Ramos (cell line): ENCODE results near the gene TFAM.
"Not testable (repeated sequence)": the region's sequence is repeated elsewhere in the genome, so short reads cannot be mapped to it uniquely, and the experiment has no call there.

Source experiments
- in situ Hi-C: fragments of 300-500 bp; cut with MboI; formaldehyde crosslinking; loops from one replicate; pipeline ENCODE4 v1.14.3; 2022; ENCODE audit warnings: low sequenced_read_pairs; ENCODE audit not compliant: unreplicated experiment

Gene TFAM

GRCh38 chr10:58372607-58373441, 12.4 kb upstream of the TFAM start:
- in situ Hi-C loops: no loop called here

- in situ Hi-C loops: no loop called here
Measured at GRCh38 chr10:58373442-58373827, 11.8 kb upstream of the TFAM start.

DNA sequence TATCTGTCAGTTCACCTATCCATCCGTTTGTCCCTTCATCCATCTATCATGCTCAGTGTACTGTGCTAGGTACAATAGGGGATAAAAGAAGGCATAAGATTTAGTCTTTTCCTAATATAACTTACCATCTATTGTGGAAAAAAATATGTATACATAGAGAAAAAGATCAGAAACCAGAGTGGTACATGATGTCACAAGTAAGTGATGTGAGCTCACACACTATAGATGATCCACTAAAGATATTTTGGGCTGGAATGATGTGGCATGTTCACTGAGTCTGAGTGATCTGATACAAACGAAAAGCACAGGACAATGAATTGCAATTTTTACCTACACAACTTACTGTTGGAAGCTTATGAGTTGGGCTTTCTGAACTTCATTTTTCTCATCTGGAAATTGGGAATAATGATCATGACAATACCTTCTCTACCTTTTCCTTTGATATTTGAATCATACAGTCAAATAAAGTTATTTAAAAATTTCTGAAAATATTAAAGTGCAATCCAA, 2.7 kb upstream of the TFAM start:
- in situ Hi-C loops: no loop called here

DNA sequence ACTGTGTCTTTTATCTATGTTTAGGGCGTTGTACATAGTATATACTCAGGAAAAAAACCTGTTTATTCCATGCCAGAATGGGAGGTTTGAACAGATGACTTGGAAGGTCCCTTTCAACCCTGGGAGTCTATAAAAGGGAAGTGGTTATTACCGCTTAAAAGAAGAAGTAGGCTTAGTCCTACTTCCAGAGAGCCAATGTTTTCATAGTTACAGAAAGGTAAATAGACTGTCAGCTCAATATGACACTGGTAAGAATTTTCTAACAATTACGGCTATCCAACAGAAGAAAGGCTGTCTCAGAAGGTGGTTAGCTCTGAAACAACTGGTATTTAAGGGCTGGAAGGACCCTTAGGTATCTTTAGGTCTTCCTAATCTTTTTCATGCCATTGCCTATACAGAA, 1.1 kb upstream of the TFAM start:
- in situ Hi-C loops: no loop called here

GRCh38 chr10:58384544-58384998, 639 bp upstream of the TFAM start:
- in situ Hi-C loops: no loop called here

DNA sequence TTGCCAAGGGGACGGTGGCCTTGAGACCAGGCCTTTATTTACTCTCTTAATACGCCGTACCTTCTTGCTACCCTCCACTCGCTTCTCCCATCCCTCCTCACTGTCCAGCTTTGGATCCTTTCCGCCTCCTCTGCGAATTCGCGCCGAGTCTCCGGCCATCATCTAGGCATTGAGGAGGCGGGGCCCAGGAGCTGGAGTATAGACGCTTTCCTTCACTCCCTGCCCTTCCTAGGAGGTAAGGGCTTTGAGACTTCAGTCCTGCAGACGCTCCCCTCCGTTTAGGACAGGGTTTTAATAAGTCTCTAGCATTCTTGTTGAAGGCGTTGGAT, 538 bp downstream of the TFAM start:
- in situ Hi-C loops: no loop called here

DNA sequence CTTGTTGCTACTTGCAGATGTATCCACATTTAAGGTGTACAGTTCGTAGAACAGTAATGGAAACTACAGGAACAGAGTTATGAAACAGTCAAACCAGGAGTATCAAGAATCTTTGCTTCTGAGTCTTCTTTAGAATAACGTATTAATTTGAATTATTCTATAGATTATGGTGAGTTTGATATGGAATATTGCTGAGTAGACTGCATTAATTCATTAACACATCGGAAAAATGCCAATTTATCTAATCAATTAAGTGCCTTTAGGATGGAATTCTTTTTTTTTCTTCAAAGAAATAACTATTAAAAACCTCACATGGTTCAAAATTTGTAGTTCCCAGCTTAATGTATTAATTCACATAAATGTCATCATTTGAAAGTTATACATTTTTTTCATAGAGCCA, 3.8 kb downstream of the TFAM start:
- in situ Hi-C loops: no loop called here

- in situ Hi-C loops: no loop called here
Measured at GRCh38 chr10:58393317-58393716, 8.1 kb downstream of the TFAM start.

DNA sequence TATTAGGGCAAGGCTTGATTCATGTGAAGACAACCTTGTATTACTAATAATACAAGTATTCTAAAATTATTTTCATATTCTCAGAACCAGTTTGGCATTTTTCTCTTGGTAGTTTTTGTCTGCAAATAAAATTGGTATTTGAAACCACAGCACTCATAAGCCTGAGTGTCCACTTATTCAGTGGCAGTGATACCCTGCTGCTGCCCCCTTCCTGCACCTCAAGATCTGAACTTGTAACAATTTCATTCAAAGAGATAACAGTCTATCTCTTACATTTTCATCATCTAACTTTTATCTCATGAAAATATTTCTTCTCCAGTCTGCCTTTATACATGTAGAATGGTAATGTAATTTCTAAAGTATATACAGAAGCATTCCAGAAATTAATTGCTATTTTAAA, 9.3 kb downstream of the TFAM start:
- in situ Hi-C loops: no loop called here

DNA sequence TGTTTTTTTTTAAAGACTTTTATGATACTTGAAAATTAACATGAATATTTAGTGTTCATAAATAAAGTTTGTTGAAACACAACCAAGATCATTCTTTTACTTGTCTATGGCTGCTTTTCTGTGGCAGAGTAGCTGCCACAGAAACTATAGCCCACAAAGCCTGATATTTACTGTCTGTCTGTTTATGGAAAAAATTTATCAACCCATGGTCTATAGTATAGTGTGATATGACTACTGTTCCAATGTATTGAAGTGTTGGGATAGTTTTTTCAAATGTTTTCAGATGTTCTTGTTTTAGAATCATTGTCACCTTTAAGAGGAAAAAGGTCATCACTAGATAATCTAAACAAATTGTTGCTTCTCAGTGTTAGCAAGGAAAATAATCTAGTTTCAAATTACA, 10.8 kb downstream of the TFAM start:
- in situ Hi-C loops: no loop called here

DNA sequence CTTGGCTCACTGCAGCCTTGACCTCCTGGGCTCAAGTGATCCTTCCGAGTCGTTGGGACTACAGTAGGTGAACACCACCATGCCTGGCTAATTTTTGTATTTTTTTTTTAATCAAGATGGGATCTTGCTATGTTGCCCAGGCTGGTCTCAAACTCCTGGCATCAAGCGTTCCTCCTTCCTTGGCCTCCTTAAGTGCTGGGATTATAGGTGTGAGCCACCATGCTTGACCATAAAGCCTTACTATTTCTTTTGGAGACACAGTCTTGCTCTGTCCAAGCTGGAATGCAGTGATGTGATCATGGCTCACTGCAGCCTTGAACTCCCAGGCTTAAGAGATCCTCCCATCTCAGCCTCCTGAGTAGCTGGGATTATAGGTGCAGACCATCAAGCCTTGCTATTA, 12.6 kb downstream of the TFAM start:
- in situ Hi-C loops: no loop called here

GRCh38 chr10:58399410-58399809, 14.2 kb downstream of the TFAM start:
- in situ Hi-C loops: no loop called here

DNA sequence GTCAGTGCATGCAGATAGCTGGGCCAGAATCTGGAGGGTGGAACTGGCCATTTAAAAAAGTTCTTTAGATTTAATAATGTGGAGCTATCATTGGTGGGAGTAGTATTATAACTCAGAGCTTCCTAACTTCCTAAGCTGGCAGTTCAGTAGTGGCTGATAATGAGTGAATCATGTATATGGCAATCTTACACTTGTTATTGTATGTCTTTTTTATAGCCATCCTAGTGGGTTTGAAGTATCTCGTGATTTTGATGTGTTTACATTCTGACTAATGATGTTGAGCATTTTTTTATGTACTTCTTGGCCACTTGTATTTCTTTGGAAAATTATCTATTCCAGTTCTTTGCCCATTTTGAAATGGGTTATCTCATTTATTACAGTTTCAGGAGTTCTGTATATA, 15.4 kb downstream of the TFAM start:
- in situ Hi-C loops: no loop called here

DNA sequence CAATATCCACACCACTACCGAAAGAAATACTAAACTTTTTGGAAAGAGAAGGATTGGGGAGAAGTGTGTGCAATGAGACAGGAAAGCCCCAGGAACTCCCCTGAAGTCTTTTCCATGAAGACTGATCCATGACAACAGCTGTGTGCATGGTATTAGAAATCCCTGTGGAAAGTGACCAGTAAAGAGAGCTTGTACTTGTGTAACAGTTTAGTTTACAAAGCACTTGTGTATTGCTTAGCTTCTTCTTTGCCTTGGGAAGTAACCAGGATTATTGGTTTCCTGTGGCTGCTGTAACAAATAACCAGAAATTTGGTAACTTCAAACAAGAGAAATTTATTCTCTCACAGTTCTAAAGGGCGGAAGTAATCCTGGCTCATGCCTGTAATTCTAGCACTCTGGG, 18.8 kb downstream of the TFAM start:
- in situ Hi-C loops: no loop called here

- in situ Hi-C loops: no loop called here
Measured at GRCh38 chr10:58409956-58410610, 24.9 kb downstream of the TFAM start.

- in situ Hi-C loops: no loop called here
Measured at GRCh38 chr10:58412502-58412961, 27.3 kb downstream of the TFAM start.

- in situ Hi-C loops: no loop called here
Measured at GRCh38 chr10:58414270-58415041, 29.2 kb downstream of the TFAM start.

DNA sequence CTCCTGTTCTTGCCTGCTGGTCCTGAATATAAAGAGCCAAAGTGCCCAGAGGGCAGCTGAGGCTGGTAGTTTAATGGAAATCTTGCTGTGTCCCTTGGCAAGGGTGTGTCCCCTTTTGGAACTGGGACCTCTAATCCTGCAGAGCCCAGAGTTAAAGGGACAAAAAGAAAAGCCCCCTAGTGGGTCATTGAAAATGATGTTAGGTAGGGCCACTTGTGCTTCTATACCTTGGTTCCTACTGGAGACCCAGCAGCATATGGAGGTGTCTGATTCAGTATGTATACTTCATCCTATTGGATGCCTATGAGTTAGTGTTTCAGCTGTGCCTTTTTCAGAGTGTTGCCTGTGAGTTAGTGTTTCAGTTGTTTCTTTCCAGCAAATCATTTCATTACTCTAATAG, 30.5 kb downstream of the TFAM start:
- in situ Hi-C loops: no loop called here

DNA sequence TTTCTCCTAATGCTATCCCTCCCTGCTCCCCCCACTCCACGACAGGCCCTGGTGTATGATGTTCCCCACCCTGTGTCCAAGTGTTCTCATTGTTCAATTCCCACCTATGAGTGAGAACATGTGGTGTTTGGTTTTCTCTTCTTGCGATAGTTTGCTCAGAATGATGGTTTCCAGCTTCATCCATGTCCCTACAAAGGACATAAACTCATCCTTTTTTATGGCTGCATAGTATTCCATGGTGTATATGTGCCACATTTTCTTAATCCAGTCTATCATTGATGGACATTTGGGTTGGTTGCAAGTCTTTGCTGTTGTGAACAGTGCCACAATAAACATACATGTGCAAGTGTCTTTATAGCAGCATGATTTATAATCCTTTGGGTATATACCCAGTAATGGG, 32.7 kb downstream of the TFAM start:
- in situ Hi-C loops: not testable (repeated sequence)

- in situ Hi-C loops: no loop called here
Measured at GRCh38 chr10:58424176-58424575, 39.0 kb downstream of the TFAM start.

DNA sequence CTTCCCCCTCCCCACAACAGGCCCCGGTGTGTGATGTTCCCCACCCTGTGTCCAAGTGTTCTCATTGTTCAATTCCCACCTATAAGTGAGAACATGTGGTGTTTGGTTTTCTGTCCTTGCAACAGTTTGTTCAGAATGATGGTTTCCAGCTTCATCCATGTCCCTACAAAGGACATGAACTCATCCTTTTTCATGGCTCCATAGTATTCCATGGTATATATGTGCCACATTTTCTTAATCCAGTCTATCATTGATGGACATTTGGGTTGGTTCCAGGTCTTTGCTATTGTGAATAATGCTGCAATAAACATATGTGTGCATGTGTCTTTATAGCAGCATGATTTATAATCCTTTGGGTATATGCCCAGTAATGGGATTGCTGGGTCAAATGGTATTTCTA, 43.2 kb downstream of the TFAM start:
- in situ Hi-C loops: not testable (repeated sequence)
